Activated CD8-positive, alpha-beta memory T cell treated with anti-CD3 and anti-CD28 coated beads, Interleukin-2, amount 50 U/mL, for 24 hours (primary cell): ENCODE measurements around the gene HINT1.
"Not testable (repeated sequence)": the region's sequence is repeated elsewhere in the genome, so short reads cannot be mapped to it uniquely, and the experiment has no call there.

ENCODE experiments used
- DNase-seq: peaks from one replicate; pipeline ENCODE4 v3.0.0-alpha.2; 2020; ENCODE audit errors: extremely low read depth

Gene HINT1

DNA sequence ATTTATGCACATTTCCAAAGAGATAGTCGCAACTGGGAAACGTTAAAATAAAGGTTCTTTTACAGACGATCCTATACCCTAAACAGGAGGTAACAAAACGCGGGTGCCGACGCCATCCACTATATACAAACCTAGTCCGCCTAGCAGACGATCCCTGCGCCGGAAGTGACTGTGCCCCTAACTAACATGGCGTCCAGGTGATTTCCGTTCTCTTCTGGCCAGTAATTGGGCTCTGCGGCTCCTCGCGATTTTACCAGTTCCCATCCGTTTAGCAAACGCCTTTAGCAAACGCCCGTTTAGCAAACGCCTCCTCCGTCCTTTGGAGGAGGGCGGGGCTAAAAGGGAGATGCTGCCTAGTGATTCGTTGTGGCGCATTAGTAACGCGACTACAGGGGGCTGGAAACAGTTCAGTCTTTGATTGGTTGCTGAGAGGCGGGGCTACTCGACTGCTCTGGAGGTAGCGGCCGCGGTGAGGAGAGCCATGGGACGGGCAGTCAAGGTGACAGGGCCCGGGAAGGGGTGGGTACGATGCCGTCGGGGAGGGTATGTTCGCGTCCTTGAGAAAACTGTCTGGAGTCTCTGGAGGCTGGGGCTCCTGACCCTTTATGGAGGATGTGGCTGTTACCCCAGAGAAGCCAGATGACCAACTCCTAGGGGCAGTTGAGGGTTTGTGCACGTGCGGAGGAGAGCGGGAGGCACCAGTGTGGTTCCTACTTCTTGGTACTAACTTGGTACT, 5.7 kb upstream of the HINT1 start, which contains the start of gene LYRM7:
TSS of gene LYRM7 (plus strand) at position 405 of the 736 bp plus-strand sequence. CDS start at position 482, 77 bp downstream.
- DNase-seq = peak; percentile 90

DNA sequence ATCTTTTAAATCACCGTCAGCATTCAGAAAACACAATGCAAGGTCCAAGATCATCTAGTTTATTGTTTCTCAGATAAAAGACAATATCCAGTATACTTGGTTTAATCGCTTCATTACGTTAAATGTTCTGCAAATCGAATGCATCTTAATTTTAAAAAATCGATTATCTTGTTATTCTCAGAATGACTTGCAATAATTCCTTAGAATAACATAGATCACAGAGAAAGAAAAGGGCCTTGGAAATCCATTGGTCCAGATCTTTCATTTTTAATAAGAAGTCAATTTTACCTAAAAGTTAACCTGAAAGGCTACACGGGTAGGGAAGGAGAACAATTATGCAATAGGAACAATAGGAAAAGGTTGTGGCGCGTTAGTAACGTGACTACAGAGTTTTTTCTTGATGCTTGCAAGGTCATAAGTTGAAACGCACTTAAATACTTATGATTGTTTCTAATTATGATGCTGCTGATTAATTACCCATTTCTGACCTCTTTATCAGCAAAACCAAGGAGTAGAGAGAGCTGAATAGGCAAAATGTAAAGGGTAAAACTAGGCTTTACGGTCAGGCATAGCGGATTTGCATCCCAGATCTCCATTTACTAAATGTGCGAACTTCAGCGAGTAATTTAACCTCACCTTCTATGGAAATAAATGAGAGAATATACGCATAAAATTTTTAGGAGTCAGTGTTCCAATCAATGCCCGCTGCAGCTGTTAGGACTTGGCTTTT, 4.9 kb upstream of the HINT1 start:
- no peak for DNase-seq

DNA sequence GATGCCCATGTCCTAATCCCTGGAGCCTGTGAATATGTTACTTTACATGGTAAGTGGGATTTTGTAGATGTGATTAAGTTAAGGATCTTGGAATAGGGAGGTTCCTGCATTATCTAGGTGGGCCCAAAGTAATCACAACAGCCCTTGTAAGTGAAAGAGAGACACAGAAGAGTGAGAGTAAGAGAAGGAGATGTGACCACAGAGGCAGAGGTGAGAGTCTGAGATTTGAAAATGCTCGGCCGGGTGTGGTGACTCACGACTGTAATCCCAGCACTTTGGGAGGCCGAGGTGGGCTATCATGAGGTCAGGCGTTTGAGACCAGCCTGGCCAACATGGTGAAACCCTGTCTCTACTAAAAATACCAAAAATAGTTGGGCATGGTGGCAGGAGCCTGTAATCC, 2.6 kb upstream of the HINT1 start:
- DNase-seq = no peak

DNA sequence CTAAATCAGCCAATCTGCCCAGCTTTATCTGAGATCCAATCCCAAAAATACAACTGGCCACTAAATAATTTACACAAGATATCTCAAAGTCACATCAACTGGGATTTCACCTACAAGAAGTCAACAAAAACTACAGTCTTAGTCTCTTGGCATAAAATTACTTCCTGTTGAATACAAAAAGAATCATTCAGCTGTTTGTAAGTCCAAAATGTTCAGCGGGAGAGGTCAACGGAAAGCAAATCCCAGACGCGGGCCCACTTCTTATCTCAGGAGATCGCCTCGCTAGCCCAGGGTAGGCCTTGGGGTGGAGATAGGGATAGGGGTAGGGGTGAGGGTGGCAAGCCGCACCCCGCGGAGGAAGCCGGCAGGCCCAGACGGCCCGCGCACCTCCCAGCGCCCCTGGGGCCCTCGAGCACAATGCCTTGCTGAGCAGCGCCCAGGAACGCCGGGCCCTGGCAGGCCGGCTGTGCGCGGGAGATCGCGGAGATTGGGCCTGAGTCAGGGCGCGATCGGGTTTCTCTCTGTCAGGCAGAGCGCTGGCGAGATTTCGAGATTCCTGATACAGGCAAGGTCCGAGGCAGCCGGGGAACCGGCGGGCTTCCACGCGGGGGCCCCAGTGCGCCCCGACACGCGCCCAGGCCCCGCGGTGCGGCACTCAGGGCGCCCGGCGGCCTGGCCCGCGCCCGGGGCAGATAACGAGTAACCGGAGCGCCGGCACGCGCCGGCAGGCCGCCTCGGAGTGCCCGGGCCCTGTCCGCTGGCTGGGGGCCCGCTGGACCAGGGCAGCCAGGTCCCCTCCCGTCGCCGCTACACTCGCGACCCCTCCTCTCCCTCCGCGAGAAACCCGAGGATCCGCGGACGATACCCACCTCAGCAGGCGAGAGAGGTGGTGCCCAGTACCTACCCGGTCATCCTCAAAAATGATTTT, 601 bp downstream of the HINT1 start:
- no peak for DNase-seq

DNA sequence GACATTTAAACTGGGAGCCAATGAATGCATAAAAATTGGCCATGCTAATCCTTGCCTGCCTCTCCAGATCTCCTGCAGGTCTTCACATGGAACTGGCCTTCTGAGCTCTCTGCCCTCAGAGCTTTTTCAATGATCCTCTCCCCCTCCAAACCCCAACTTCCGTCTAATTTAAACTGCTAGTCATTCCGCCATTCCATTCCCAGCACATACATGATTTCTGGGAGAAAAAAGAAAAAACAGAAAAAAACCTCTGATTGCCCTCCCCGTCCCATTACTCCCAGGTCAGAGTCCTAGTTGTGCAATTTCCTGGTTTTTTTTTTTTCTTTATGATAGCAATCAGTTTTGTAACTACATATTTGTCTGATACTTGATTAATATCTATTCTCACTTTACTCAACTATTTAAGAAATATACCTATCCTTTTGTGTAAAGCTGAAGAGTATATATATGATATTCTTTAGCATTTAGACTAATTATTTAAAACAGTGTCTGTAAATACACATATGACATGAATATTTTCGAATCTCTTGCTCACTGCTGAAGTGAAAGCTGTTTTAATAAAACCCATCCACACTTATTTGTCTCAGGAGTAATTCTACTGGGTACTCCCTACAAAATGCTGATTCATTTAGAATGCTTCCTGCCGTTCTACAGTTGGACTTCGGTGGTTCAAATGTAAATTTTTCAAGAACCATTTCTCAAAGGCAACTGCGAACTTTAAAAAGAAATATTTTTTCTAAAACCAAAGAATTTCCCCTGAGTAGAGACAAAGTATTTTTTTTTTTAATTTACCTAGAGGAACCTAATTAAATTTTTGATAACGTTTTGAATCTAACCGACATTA, 1.6 kb downstream of the HINT1 start:
- no peak for DNase-seq

DNA sequence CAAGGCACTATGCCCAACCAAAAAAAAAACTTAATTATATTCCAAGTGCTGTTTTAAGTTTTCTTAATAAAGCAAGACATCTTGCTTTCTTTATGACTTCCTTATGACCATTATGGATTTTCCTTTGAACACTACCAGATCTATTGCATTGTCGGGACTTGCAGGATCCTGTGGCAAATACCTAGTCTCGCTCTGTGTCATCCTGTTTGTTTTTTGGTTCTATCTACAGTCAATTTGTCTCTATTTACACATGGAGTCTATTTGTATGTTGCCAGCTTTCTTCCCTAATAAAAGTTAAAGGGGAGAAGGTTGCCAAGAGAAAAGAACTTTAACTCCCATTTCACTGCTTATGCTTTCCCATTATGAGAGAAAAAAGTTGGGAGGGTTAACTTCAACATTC, 4.9 kb downstream of the HINT1 start:
- no peak for DNase-seq

DNA sequence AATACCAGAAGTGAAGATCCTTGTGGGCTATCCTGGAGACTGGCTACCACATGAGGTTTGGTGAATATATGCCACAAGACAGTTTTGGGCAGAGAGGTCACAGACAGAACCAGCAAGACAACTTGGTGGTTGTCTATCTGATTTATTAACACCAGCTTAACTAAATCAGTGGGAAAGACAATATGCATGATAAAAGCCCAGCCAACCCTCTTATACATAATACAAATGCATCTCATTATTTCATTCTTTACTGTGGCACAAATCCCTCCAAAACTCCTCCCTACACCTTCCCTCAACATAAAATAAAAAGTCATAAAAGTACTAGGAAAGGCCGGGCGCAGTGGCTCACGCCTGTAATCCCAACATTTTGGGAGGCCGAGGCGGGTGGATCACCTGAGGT, 8.1 kb downstream of the HINT1 start:
- no peak for DNase-seq

DNA sequence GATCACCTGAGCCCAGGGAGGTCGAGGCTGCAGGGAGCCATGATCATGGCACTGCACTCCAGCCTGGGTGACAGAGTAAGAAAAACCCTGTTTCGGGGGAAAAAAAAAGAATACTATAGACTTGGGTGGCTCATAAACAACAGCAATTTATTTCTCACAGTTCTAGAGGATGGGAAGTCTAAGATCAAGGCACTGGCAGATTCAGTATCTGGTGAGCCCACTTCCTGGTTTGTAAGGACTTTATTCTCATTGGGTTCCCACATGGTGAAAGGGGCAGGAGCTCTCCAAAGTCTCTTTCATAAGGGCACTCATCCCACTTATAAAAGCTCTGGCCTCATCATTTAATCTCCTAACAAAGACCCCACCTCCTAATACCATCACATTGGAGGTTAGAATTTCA, 8.7 kb downstream of the HINT1 start:
- no peak for DNase-seq

DNA sequence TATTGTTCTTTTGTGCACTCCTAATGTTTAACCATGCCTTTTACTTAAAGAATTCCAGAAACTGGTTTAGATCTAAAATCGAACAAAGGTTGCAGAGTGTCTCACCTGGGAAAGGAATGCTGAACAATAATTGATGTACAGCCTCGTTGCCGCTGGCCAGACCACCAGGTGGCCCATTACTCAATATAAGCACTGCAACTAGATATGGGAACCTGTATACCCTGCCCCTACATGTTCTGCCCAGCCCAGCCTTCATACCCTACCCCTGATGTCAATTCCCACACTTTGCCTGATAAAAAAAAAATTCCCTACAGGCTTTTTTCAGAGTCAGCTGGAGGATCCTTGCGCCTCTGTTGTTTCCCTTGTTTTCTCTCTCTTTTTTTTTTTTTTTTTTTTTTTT, 13.8 kb downstream of the HINT1 start:
- DNase-seq = no peak

DNA sequence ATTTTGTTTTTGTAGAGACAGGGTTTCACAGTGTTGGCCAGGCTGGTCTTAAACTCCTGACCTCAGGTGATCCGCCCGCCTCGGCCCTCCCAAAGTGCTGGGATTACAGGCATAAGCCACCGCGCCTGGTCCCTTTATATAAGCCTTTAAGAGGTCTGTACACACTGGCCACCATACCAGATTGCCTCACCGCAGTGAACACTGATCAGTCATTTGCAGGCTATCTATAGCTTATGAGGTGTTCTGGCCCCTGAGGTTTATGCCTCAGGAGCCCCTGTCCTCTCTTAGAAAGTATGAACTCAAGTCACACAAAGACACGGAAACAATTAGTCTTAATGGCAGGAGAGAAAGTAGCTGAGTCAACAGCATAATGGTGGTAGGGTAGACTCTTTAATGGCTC, 14.6 kb downstream of the HINT1 start:
- DNase-seq = no peak

DNA sequence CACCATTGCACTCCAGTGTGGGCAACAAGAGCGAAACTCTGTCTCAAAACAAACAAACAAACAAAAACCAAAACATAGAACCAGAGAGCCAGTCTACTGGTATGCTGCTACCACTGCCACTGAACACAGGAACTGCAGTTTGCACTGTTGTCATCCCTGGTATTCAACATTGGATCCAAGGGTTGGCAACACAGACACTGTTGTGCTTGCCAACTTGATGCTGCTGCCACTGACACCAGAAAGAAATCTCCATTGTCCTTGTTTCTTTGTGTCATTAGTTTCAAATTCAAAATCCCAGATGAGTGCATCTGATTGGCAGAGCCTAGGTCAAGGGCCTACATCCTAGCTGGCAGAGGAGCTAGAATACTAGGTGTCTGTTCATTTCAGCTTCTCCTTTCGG, 16.2 kb downstream of the HINT1 start:
- DNase-seq = no peak

DNA sequence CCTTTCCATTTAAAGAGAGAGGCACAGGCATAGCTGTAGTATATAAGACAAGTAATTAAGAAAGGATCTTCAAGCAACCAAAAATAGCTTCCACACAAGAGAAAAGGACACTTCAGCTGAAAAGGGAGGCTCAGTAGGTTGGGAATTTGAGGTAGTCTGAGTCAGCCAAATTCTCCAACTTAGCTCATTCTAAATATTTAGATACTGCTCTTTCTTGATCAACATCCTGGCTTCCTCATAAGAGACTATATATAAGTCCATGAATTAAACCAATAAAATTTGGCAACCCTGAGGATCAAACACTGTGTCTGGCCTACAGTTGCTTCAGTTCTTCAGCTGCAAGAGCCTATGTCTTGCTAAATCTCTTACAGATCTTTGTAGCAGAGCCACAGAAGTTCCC, 17.8 kb downstream of the HINT1 start:
- no peak for DNase-seq

DNA sequence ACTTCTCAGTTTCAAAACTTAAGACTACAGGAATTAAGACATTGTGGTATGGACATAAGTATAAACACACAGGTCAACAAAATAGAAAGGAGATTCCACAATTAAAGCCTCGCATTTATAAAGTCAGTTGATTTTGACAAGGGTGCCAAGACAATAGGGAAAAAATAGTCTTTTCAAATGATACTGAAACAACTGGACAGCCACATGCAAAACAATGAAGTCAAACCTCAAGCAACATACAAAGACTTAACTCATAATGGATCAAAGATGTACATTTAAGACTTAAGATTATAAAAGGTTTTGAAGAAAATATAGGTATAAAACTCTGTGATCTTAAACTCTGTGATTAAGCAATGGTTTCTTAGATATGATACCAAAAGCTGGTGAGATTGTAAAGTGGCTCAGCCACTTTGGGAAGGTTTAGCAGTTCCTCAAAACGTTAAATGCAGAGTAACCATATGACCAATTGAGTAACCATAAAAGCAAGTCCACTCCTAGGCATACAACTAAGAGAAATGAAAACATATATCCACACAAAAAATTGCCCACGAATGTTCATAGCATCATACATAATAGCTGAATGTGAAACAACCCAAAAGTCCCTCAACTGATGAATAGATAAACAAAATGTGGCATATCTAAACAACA, 22.0 kb downstream of the HINT1 start:
- no peak for DNase-seq

DNA sequence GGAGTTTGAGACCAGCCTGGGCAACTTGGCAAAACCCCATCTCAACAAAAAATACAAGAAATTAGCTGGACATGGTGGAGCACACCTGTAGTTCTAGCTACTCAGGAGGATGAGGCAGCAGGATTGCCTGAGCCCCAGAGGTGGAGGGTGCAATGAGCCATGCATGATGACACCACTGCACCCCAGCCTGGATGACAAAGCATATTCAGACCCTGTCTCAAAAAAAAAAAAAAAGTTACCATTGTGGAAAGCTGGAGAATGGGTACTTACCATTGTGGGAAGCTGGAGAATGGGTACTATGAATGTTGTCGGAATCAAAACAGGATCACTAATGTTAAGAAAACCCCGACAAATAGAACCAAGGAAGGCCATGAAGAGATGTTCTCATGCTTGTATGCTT, 25.7 kb downstream of the HINT1 start:
- DNase-seq = no peak

DNA sequence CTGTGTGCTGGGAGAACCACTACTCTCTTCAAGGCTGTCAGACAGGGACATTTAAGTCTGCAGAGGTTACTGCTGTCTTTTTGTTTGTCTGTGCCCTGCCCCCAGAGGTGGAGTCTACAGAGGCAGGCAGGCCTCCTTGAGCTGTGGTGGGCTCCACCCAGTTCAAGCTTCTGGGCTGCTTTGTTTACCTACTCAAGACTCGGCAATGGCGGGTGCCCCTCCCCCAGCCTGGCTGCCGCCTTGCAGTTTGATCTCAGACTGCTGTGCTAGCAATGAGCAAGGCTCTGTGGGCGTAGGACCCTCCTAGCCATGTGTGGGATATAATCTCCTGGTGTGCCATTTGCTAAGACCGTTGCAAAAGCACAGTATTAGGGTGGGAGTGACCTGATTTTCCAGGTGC, 26.6 kb downstream of the HINT1 start:
- not testable (repeated sequence) for DNase-seq

DNA sequence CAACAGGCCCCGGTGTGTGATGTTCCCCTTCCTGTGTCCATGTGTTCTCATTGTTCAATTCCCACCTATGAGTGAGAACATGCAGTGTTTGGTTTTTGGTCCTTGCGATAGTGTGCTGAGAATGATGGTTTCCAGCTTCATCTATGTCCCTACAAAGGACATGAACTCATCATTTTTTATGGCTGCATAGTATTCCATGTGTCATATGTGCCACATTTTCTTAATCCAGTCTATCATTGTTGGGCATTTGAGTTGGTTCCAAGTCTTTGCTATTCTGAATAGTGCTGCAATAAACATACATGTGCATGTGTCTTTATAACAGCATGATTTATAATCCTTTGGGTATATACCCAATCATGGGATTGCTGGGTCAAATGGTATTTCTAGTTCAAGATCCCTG, 32.0 kb downstream of the HINT1 start:
- DNase-seq = not testable (repeated sequence)

DNA sequence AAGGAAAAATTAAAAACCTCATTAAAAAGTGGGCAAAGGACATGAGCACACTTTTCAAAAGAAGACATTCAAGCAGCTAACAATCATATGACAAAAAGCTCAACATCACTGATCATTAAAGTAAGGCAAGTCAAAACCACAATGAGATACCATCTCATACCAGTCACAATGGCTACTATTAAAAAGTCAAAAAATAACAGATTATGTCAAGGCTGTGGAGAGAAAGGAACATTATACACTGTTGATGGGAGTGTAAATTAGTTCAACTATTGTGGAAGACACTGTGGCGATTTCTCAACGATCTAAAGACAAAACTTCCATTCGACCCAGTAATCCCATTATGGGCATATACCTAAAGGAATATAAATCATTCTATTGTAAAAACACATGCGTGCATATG, 35.8 kb downstream of the HINT1 start:
- no peak for DNase-seq

DNA sequence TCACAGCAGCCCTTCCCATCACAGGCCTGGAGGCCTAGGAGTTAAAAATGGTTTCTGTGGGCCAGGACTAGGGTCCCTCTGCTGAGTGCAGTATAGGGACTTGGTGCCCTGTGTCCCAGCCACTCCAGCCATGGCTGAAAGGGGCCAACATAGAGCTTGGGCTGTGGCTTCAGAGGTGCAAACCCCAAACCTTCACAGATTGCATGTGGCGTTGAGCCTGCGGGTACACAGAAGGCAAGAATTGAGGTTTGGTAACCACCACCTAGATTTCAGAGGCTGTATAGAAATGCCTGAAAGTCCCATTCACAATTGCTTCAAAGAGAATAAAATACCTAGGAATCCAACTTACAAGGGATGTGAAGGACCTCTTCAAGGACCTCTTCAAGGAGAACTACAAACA, 37.8 kb downstream of the HINT1 start:
- not testable (repeated sequence) for DNase-seq

DNA sequence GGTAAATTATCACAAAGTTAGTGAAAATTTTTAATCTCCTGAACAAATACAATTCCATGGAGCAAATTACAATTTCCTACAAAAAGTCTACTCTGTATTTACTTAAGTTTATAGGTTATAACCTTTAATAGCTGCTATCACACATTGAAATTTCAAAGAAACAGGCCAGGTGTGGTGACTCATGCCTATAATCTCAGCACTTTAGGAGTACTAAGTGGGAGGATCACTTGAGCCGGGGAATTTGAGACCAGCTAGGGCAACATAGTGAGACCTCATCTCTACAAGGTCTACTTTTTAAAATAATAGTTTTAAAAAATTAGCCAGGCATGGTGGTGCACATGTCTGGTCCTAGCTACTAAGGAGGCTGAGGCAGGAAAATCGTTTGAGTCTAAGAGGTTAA, 50.3 kb downstream of the HINT1 start:
- DNase-seq = no peak

DNA sequence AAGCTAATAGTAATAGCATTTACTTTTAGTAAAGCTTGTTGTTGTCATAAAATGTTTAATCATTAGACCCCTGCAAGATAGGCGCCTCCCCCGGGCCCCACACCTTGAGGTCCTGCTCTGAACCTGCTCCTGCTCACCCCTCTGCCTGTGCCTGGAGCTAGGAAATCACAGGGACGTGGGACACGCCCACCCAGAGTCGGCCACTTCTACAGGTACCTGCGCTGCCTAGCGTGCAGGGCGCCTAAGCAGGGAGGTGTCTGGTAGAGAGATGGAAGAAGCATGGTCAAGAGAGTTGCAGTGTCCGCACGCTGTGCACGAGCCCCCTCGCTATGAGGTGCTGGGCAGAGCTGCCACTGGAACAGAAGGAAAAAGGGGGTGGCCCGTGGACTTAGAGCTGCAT, 52.6 kb downstream of the HINT1 start:
- DNase-seq = no peak

DNA sequence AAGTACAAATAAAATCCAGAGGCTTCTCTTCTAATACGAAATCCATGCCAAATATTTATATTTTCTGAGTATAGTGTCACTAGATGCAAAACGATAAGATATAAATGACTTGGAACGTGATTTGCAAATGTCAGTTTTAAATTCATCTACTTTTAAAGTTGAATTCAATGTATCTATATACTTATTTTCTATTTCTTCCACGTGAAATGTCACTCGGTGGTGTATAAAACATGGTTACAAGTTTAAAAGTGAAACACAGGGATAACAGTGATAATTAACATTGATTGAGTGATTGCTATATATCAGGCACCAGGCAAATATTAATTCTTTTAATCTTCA, 54.8 kb downstream of the HINT1 start:
- no peak for DNase-seq
